HG02763 (cell line): ENCODE results near the gene GSG1L.

ENCODE experiments used
- ATAC-seq: cut with Tn5 transposase; IDR thresholded peaks from one replicate; pipeline ENCODE4 v1.9.1; 2021; ENCODE audit warnings: mild to moderate bottlenecking, moderate library complexity; ENCODE audit not compliant: unreplicated experiment

The GSG1L gene

DNA sequence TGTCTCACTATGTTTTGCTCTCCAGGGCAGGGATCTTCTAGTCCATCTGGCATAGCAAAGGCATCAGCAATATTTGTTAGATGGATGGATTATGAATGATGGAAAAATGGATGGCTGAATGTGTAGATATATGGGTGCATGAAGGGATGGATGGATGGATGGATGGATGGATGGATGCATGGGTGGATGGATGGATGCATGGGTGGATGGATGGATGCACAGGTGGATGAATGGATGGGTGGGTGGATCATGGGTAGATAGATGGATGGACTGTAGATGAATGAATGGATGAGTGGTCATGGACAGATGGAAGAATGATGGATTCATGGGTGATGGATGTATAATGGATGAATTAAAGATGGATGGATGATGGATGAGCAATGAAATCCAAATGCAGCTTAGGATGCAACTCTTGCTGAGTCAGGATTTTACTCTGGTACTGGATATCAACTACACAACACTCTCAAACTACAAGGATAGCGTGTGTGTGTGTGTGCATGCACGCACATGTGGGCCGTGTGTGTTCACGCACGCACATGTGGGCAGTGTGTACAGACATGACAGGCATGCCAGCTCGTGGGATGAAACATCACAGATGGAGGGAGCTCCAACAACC is 34.0 kb downstream of the GSG1L start:
- no peak for ATAC-seq

- ATAC-seq = no peak
Observed at GRCh38 chr16:28027055-28027454, 36.5 kb downstream of the GSG1L start.

GRCh38 chr16:28025631-28026030 is 37.9 kb downstream of the GSG1L start:
- no peak for ATAC-seq

- no peak for ATAC-seq
Observed at GRCh38 chr16:28019218-28019617, 44.3 kb downstream of the GSG1L start.

DNA sequence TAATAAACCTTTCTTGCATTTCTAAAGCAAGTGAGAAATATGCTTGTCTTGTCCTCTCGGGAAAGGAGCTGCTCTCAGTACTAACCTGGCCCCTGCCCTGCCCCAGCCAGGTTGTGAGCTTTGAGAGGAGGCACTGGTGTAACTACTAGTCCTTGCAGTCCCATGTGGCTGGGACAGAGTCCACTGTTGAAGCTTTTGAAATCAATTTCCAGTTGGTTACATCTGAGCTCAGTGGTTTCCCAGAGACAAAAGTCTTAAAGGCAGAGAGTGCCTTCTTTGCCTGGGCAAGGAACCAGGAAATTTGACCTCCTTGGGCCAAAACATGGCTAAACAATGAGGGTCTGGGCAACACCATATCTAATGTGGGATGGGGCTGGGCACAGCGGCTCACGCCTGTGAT is 48.7 kb downstream of the GSG1L start:
- no peak for ATAC-seq

DNA sequence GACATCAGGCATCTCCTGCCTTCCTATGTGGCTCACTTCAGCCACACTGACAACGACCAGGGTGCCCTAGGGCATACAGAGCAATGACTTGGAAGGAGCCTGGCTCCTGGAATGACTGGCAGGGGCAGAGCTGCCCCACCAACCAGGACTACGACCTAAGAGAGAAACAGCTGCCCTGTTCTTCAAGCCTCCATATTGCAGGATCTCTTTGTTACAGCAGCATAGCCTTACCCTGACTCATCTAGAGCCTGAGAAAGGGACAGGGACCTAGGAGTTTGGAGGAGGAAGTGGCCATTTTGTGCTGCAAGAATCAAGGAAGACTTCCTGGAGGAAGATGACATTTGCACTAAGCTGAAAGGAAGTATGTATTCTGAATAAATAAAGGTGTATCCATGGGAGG is 49.6 kb downstream of the GSG1L start:
- no peak for ATAC-seq

- no peak for ATAC-seq
Observed at GRCh38 chr16:28013392-28013791, 50.1 kb downstream of the GSG1L start.

DNA sequence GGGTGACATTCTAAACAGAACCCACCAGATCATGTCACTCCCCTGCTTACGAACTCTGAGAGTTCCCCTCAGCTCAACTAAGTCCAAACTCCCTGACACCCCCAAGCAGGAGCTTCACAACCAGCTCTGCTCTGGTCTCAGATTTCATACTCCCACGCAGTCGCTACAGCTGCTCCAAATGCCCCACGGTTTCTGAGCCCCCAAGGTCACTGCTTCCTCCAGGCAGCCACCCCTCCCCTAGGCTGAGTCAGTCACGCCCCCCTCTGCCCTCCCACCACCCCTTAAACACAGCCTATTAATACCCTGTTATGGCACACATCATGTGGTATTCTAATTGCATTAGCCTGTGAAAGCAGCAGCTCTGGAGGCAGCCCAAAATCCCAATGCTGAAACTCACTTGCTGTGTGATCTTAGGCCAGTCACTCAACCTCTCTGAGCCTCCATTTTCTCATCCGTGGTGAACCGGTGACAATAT is 51.5 kb downstream of the GSG1L start:
- ATAC-seq = no peak

DNA sequence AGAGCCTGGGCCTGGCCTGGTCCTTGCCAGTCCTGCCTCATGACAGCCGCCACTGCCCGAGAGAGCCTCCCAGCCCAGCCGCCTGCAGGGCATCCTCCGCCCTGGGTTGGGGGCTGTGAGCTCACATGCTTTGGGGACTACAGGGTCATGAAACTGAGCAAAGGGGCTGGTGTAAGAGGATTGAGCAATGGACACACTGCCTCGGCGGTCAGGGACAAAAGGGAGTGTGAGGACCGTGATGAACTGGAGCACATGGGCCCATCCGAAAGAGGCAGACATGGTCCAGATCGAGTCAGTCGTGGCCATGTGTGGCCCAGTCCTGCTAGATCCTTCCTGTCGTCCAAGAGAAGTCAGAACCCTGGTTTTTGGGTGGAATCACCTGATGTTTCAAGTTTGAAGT is 52.3 kb downstream of the GSG1L start:
- ATAC-seq = no peak

DNA sequence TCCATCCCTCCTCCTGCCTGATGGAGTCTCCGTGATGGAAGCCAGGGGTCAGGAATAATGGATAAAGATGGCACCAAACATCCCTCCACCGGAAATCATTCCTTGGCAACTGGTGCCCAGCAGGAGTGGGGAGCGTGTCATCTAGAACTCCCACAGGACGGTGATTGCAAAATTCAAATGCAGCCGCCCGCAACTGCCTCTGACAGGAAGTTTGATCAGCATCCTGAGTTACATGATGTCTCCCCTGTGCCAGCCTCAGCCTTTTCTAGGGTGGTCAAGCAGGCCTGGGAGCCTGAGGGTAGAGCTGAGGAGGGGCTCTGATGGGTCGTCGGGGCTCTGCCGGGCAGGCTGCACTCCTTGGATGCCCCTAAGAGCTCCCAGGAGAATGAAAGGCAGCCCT is 52.8 kb downstream of the GSG1L start:
- ATAC-seq = no peak

GRCh38 chr16:28009586-28010373 is 53.7 kb downstream of the GSG1L start:
- no peak for ATAC-seq

- ATAC-seq = no peak
Observed at GRCh38 chr16:28003923-28004322, 59.6 kb downstream of the GSG1L start.

DNA sequence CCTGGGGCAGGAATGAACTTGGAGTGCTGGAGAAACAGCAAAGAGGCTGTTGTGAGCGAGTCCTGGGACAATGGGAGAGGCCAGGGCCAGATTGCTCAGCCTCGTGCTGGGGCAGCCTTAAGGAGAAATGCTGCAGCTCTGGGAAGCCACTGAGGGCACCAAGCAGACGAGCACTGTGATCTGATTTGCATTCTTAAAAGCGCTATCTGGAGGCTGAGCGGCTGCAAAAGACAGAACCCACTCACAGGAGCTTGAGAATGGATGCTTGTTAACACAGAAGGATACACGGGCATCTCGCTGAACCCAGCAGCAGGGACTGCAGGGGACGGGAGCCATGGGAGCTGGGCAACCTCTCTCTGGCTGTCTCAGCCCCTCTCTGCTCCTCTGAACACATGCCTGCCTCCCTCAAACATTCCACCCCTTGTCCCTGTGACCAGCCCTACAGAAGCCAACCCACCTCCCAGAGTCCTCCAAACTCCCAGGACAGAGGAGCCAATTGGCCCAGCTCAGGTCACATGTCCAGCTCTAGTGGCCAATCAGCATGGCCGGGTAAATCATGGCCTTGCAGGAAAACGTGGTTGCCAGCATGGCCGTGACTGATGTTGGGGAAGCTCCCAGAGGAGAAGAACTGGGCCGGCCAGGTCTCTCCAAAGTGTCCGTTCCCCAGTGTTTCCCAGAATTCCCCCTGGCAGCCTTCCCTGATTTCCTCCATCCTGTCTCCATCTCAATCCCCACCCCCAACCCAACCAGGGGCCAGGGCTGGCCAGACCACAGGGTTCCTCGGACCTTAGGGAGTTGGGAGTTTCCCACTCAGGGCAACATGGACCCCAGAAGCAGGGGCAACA is 60.3 kb downstream of the GSG1L start:
- no peak for ATAC-seq

DNA sequence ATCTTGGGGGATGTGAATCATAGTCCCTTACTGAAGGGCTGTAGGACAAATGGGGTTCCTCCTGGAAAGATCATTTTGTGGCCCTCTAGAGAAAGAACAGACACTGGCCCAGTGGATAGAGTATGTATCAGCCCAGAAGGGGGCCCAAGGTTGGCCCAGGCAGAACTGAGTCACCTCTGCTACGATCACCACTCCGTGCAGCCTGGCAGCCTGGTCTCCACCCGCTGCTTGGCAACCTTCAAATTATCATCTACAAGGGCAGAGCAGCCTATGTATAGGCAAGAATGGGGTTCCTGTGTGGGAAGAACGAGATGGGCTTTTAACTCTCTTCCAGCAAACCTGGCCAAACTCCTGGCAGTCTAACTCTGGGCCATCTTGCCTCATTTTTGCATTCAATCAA is 61.9 kb downstream of the GSG1L start:
- ATAC-seq = no peak

GRCh38 chr16:28001184-28001583 is 62.3 kb downstream of the GSG1L start:
- ATAC-seq = no peak

- no peak for ATAC-seq
Observed at GRCh38 chr16:28000314-28001169, 63.0 kb downstream of the GSG1L start.

GRCh38 chr16:27999687-28000086 is 63.8 kb downstream of the GSG1L start:
- ATAC-seq = no peak

- ATAC-seq = no peak
Observed at GRCh38 chr16:27995378-27995777, 68.1 kb downstream of the GSG1L start.

- no peak for ATAC-seq
Observed at GRCh38 chr16:27994686-27995085, 68.8 kb downstream of the GSG1L start.

DNA sequence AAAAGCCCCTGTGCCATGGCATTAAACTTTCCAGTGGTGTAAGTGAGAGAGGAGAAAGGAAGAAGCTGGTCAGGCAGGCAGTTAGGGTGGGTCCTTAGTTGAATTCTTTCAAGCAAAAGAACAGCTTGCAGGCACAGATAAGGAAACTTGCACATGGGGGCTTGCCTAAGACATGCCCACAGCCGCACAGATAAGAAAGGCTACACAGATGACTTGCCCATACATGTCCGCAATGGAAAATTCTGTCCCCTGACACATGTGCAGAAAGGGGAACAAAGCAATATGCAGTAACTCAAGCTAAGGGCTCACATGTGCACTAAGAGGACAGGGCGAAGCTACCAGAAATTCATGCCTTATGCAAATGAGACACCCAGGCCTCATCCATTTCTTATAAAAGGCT is 69.9 kb downstream of the GSG1L start:
- ATAC-seq = no peak

GRCh38 chr16:27991876-27992275 is 71.6 kb downstream of the GSG1L start:
- no peak for ATAC-seq
